CD4-positive, alpha-beta T cell treated with Interleukin-15 for 4 hours (primary cell): ENCODE results near the gene ZDHHC1.

Source experiments
- DNase-seq: peaks from one replicate; pipeline ENCODE4 v3.0.0-alpha.2; 2020; ENCODE audit warnings: low spot score

Gene ZDHHC1

GRCh38 chr16:67415872-67416793, at the start of gene ZDHHC1:
Gene ZDHHC1 (minus strand): TSS chr16:67416477. CDS start chr16:67407775, 8,702 bp downstream.
- peak; percentile 35 for DNase-seq

GRCh38 chr16:67464565-67464964, 48.3 kb upstream of the ZDHHC1 start:
- DNase-seq = no peak

GRCh38 chr16:67463691-67464090, 47.4 kb upstream of the ZDHHC1 start:
- no peak for DNase-seq

GRCh38 chr16:67463059-67463458, 46.8 kb upstream of the ZDHHC1 start:
- no peak for DNase-seq

- DNase-seq = no peak
These were observed 46.0 kb upstream of the ZDHHC1 start for GRCh38 chr16:67462279-67462655.

- no peak for DNase-seq
These were observed 45.5 kb upstream of the ZDHHC1 start for GRCh38 chr16:67461600-67462278.

GRCh38 chr16:67460961-67461360, 44.7 kb upstream of the ZDHHC1 start:
- no peak for DNase-seq

- DNase-seq = no peak
These were observed 43.9 kb upstream of the ZDHHC1 start for GRCh38 chr16:67460168-67460567.

- DNase-seq = no peak
These were observed 43.5 kb upstream of the ZDHHC1 start for GRCh38 chr16:67459861-67460150.

- DNase-seq = no peak
These were observed 43.0 kb upstream of the ZDHHC1 start for GRCh38 chr16:67459066-67459860.

GRCh38 chr16:67458121-67458641, 41.9 kb upstream of the ZDHHC1 start:
- DNase-seq = no peak

GRCh38 chr16:67457611-67458010, 41.3 kb upstream of the ZDHHC1 start:
- DNase-seq = no peak

GRCh38 chr16:67456391-67457081, 40.3 kb upstream of the ZDHHC1 start:
- DNase-seq = no peak

GRCh38 chr16:67454852-67455251, 38.6 kb upstream of the ZDHHC1 start:
- DNase-seq = no peak

GRCh38 chr16:67454104-67454503, 37.8 kb upstream of the ZDHHC1 start:
- DNase-seq = no peak

GRCh38 chr16:67451704-67452435, 35.6 kb upstream of the ZDHHC1 start:
- no peak for DNase-seq

- DNase-seq = no peak
These were observed 34.9 kb upstream of the ZDHHC1 start for GRCh38 chr16:67451061-67451703.

- DNase-seq = no peak
These were observed 33.5 kb upstream of the ZDHHC1 start for GRCh38 chr16:67449739-67450138.

GRCh38 chr16:67449336-67449735, 33.1 kb upstream of the ZDHHC1 start:
- no peak for DNase-seq

GRCh38 chr16:67448580-67448979, 32.3 kb upstream of the ZDHHC1 start:
- DNase-seq = no peak
